Chondrocyte (in vitro differentiated cells): Measurements from ENCODE around the gene AOAH. TPM values are rescaled to one million over a fixed set of nuclear protein-coding genes. Genes with fewer than 3 reads are reported as not detected.

ENCODE experiments used
- DNase-seq: peaks from one replicate; pipeline ENCODE4 v3.0.0; 2021; ENCODE audit warnings: mixed read lengths, low spot score
- H3K27ac Mint-ChIP-seq: one replicate; pipeline ENCODE4 v1.8.0; 2021; ENCODE audit warnings: mild to moderate bottlenecking, moderate library complexity, mixed read lengths; ENCODE audit not compliant: unreplicated experiment
- H3K27me3 Mint-ChIP-seq: 2 replicates; pipeline ENCODE4 v1.8.0; 2021; ENCODE audit warnings: low read depth, mixed read lengths
- H3K36me3 Mint-ChIP-seq: 2 replicates; pipeline ENCODE4 v1.8.0; 2021; ENCODE audit warnings: low read depth, mixed read lengths
- H3K4me1 Mint-ChIP-seq: 2 replicates; pipeline ENCODE4 v1.8.0; 2021; ENCODE audit warnings: low read depth, mild to moderate bottlenecking, mixed read lengths
- H3K4me3 Mint-ChIP-seq: one replicate; pipeline ENCODE4 v1.8.0; 2021; ENCODE audit warnings: mild to moderate bottlenecking, moderate library complexity, mixed read lengths; ENCODE audit not compliant: unreplicated experiment
- H3K9me3 Mint-ChIP-seq: 2 replicates; pipeline ENCODE4 v1.8.0; 2021; ENCODE audit warnings: low read depth, mixed read lengths
- total RNA-seq: library from RNA; stranded (reverse); gene quantifications from 3 replicates; pipeline ENCODE4 v1.2.1, GENCODE V29; 2021
- TF ChIP-seq, protein P1 (sequence below): fragments of 200-600 bp; sonication (generic); IDR thresholded peaks from 2 replicates; pipeline ENCODE4 v1.5.0; 2021; ENCODE audit warnings: antibody characterized with exemption, mild to moderate bottlenecking, moderate library complexity

Gene AOAH
- total RNA-seq, 1 donor from 2014 or later: not detected

DNA sequence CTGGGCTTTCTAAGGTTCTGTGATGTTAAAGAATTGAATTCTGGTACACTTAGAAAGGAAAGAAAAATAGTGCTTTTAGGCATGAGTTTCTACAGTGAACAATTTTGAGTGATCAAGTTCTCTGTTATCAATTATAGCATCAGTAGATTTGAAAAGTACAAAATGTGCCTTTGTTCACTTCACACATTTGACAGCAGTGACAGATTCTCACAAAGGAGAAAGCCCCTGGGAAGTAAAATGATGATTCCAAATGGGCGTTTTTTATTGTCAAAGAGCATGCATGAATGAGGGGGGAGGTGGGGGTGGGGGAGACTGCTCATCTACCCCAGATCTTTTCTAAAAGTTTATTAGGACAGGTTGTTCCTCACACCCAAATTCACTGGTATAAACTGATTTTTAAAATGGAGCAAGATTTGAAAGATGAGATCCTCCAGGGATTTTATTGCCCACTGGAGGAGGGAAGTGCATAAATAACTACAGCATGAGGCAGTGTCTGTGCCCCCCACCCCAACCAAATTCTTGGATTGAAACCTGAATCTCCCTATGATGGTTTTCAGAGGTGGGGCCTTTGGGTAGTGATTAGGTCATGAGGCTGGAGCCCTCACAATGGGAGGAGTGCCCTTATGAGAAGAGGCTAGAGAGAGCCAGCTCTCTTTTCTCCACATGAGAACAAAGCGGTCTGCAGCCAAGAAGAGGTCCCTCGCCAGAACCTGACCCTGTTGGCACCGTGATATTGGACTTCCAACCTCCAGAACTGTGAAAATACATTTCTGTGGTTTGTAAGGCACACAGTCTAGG, 79.5 kb downstream of the AOAH start:
- Mint-ChIP-seq H3K36me3 (no peaks in the 10 kb centered on the region), H3K4me3 (no peak overlapping the region), H3K9me3 (no peaks in the 10 kb centered on the region), H3K27me3 (no peaks in the 10 kb centered on the region), H3K4me1 (peaks cover 8% of the 10 kb centered on the region), H3K27ac (no peak overlapping the region)
- TF ChIP-seq, protein P1, sequence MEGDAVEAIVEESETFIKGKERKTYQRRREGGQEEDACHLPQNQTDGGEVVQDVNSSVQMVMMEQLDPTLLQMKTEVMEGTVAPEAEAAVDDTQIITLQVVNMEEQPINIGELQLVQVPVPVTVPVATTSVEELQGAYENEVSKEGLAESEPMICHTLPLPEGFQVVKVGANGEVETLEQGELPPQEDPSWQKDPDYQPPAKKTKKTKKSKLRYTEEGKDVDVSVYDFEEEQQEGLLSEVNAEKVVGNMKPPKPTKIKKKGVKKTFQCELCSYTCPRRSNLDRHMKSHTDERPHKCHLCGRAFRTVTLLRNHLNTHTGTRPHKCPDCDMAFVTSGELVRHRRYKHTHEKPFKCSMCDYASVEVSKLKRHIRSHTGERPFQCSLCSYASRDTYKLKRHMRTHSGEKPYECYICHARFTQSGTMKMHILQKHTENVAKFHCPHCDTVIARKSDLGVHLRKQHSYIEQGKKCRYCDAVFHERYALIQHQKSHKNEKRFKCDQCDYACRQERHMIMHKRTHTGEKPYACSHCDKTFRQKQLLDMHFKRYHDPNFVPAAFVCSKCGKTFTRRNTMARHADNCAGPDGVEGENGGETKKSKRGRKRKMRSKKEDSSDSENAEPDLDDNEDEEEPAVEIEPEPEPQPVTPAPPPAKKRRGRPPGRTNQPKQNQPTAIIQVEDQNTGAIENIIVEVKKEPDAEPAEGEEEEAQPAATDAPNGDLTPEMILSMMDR: no peak
- no peak for DNase-seq

DNA sequence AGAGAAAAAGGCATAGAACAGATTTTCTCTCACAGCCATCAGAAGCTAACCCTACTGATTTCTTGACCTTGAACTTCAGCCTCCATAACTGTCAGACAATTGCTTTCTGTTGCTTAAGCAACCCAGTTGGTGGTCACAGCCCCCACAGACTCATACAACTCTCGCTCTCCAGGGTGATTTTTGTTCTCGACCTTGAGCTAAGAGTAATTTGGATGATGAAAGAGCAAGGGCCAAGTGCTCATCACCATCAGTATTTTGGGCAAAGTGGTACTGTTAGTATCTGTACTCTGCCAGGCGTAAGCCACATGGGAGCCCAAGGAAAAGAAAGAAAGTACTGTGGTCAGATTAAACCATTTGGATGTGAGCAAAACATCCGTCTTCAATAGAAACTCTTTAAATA, 81.9 kb downstream of the AOAH start:
- no peak overlapping the region for H3K27ac Mint-ChIP-seq
- H3K27me3 Mint-ChIP-seq: no peaks in the 10 kb centered on the region
- H3K4me3 Mint-ChIP-seq: no peak overlapping the region
- no peak for DNase-seq
- TF ChIP-seq, protein P1: no peak
- H3K36me3 Mint-ChIP-seq: no peaks in the 10 kb centered on the region
- peaks cover 8% of the 10 kb centered on the region for H3K4me1 Mint-ChIP-seq
- H3K9me3 Mint-ChIP-seq: no peaks in the 10 kb centered on the region

DNA sequence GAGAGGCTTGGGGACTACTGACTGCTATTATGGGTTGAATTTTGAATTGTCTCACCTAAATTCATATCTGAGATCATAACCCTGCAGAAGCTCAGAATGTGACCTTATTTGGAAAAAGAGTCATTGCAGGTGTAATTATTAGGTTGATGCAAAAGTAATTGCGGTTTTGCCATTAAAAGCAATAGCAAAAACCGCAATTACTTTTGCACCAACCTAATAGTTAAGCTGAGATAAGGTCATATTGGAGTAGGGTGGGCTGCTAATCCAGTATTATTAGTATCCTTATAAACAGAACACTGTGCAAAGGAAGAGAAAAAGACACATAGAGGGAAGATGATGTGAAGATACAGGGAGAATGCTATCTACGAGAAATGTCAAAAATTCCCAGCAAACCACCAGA, 82.3 kb downstream of the AOAH start:
- no peaks in the 10 kb centered on the region for H3K27me3 Mint-ChIP-seq
- no peak overlapping the region for H3K27ac Mint-ChIP-seq
- H3K36me3 Mint-ChIP-seq: no peaks in the 10 kb centered on the region
- TF ChIP-seq, protein P1: no peak
- peaks cover 8% of the 10 kb centered on the region for H3K4me1 Mint-ChIP-seq
- no peaks in the 10 kb centered on the region for H3K9me3 Mint-ChIP-seq
- no peak overlapping the region for H3K4me3 Mint-ChIP-seq
- no peak for DNase-seq

DNA sequence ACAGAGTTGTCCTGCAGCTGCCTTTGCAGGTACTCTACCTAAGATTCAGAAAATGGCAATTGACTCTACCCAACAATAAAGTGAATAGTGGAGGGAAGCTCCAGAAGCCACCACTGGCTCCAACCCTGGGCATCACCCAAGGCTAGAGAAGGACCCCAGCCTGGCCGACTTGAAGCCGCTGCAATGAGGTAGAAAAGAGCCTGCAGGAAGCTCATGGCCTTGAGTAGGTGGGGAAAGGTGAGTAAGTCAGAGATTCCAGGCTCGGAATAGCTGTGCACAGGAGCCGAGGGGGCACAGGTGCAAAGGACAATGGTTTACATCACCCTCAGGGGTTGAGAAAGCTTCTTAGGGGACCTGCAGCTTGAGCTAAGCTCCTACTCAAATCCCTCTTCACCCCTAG, 83.6 kb downstream of the AOAH start:
- Mint-ChIP-seq H3K36me3 (no peaks in the 10 kb centered on the region), H3K9me3 (no peaks in the 10 kb centered on the region), H3K4me1 (peaks cover 8% of the 10 kb centered on the region), H3K27ac (no peak overlapping the region), H3K4me3 (no peak overlapping the region), H3K27me3 (no peaks in the 10 kb centered on the region)
- TF ChIP-seq, protein P1: no peak
- no peak for DNase-seq

DNA sequence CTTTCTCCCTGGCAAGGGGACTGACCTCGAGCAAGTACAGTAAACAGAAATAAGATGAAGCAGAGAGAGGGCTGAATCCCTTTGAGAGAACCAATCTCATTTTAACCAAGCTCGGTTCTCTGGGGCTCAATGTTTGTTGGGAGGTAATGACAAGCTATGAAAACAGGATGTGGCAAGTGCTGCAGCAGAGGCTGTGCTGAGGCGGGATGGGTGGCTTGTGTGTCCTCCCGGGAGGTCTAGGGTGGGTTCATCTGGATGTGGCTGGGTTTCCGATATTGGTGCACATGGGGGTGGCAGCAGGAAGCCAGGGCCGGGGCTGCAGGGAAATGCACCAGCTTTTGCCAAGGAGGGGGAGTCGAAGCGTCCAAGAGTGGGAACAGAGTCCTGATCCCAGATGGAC, 84.5 kb downstream of the AOAH start:
- no peak for DNase-seq
- no peaks in the 10 kb centered on the region for H3K27me3 Mint-ChIP-seq
- no peaks in the 10 kb centered on the region for H3K36me3 Mint-ChIP-seq
- H3K9me3 Mint-ChIP-seq: no peaks in the 10 kb centered on the region
- no peak overlapping the region for H3K27ac Mint-ChIP-seq
- peaks cover 4% of the 10 kb centered on the region for H3K4me1 Mint-ChIP-seq
- TF ChIP-seq, protein P1: no peak
- no peak overlapping the region for H3K4me3 Mint-ChIP-seq
